GM12873 (cell line): Measurements from ENCODE around the gene PCAT7.

Experiments used
- CTCF ChIP-seq: IDR thresholded peaks from 2 replicates; pipeline ENCODE4 v1.5.1; 2012; ENCODE audit warnings: low read depth, mild to moderate bottlenecking, moderate library complexity, low read length, control low read depth; ENCODE audit not compliant: insufficient read depth; ENCODE audit errors: missing control alignments

PCAT7 gene

GRCh38 chr9:94566550-94566949 lies 11.7 kb downstream of the PCAT7 start:
- no peak for TF ChIP-seq CTCF

GRCh38 chr9:94567271-94567670 lies 12.4 kb downstream of the PCAT7 start:
- TF ChIP-seq CTCF: no peak

GRCh38 chr9:94568250-94568889 lies 13.5 kb downstream of the PCAT7 start:
- TF ChIP-seq CTCF: no peak

- no peak for TF ChIP-seq CTCF
These were observed 14.3 kb downstream of the PCAT7 start for GRCh38 chr9:94568972-94569712.

GRCh38 chr9:94576131-94576530 lies 21.2 kb downstream of the PCAT7 start:
- TF ChIP-seq CTCF: no peak

DNA sequence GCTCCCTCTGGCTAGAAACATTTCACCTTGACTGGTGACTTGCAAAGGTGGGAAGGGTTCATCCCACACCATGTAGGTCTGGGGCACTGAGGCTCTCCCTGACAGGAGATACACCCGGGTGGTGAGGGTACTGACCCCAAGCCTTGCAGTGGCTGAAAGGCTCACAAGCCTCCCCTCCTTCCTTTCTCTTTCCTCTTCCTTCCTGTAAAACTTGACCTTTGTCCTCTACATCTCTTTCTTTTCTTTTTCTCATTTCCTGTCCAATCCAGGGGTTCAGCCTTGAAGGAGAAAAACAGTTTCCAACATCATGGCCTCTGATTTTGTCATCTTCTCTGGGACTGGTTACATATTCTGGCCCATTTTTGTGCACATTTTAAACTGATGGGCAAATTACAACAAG lies 22.2 kb downstream of the PCAT7 start:
- no peak for TF ChIP-seq CTCF

DNA sequence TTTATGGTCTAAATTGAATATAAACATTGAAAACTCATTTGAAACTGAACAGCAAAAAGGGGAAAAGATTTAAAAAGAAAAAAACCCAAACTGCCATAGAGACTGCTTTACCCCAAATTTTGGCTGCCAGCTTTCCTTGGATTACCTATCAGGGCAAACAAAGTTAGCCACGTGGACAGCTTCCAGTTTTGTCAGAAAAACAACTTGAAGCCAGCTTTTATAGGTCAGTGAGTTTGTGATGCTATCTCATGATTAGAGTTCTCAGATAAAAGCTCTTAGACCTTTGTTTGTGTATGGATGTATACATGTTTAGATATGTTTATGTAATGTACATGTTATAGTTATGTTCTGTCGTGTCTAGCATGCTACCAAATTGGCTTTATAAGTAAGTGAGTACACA lies 22.7 kb downstream of the PCAT7 start:
- no peak for TF ChIP-seq CTCF
